Stimulated activated CD4-positive, alpha-beta T cell treated with anti-CD3 and anti-CD28 coated beads, Interleukin-2, amount 100 ng/mL, for 4 hours (primary cell): Measurements from ENCODE around the gene CFAP46.

Experiments
- DNase-seq: peaks from one replicate; pipeline ENCODE4 v3.0.0-alpha.2; 2020; ENCODE audit warnings: low read depth

CFAP46 gene

GRCh38 chr10:132942101-132943057 is at the start of gene CFAP46:
CFAP46 (minus strand) TSS chr10:132942570; CDS start chr10:132942484, 86 bp downstream.
- no peak for DNase-seq

- no peak for DNase-seq
Measured at GRCh38 chr10:132991706-132992432, 49.5 kb upstream of the CFAP46 start.

- no peak for DNase-seq
Measured at GRCh38 chr10:132990684-132991545, 48.5 kb upstream of the CFAP46 start.

- DNase-seq: no peak
Measured at GRCh38 chr10:132989476-132990415, 47.4 kb upstream of the CFAP46 start.

- no peak for DNase-seq
Measured at GRCh38 chr10:132988988-132989387, 46.6 kb upstream of the CFAP46 start.

- no peak for DNase-seq
Measured at GRCh38 chr10:132987671-132988571, 45.6 kb upstream of the CFAP46 start.

GRCh38 chr10:132986978-132987377 is 44.6 kb upstream of the CFAP46 start:
- no peak for DNase-seq

- no peak for DNase-seq
Measured at GRCh38 chr10:132986576-132986975, 44.2 kb upstream of the CFAP46 start.

GRCh38 chr10:132986076-132986475 is 43.7 kb upstream of the CFAP46 start:
- DNase-seq: no peak

GRCh38 chr10:132985546-132985900 is 43.2 kb upstream of the CFAP46 start:
- DNase-seq: no peak

- no peak for DNase-seq
Measured at GRCh38 chr10:132984801-132985545, 42.6 kb upstream of the CFAP46 start.

- DNase-seq: no peak
Measured at GRCh38 chr10:132984008-132984295, 41.6 kb upstream of the CFAP46 start.

GRCh38 chr10:132983252-132984007 is 41.1 kb upstream of the CFAP46 start:
- DNase-seq: no peak

- no peak for DNase-seq
Measured at GRCh38 chr10:132982301-132982989, 40.1 kb upstream of the CFAP46 start.

GRCh38 chr10:132981746-132982145 is 39.4 kb upstream of the CFAP46 start:
- no peak for DNase-seq

GRCh38 chr10:132981173-132981555 is 38.8 kb upstream of the CFAP46 start:
- DNase-seq: no peak

GRCh38 chr10:132980426-132981172 is 38.2 kb upstream of the CFAP46 start:
- no peak for DNase-seq
